Measurements from ENCODE around the gene HES6.

DNA sequence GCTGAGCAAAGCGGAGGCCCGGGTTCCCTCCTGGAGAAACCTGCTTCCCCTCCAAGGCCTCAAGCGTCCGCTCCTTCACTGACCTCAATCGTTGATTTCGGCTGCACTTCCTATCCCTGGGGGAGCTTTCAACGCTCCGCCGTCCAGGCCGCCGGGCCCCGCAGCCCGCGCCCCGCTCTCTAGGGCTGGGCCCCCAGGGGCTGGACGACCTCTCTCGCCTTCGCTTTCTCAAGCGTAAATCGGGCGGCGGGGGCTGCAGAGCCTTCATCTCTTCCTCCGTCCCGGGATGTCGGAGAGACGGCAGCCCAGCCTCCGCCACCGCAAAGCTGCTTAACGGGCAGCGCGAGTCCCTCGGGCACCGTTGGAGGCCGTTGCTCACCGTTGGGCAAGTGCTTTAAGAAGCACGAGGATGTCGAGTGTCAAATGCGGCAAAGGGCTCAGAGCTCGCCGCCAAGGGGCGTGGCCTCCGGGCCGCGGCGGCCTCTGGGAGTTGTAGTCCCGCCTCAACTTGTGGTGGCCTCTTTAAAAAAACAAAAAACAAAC lies 8.5 kb downstream of the HES6 start:
- no peak for TF ChIP-seq POLR2A (IDR thresholded peaks at IDR 0.05)
- TF ChIP-seq, protein P1, sequence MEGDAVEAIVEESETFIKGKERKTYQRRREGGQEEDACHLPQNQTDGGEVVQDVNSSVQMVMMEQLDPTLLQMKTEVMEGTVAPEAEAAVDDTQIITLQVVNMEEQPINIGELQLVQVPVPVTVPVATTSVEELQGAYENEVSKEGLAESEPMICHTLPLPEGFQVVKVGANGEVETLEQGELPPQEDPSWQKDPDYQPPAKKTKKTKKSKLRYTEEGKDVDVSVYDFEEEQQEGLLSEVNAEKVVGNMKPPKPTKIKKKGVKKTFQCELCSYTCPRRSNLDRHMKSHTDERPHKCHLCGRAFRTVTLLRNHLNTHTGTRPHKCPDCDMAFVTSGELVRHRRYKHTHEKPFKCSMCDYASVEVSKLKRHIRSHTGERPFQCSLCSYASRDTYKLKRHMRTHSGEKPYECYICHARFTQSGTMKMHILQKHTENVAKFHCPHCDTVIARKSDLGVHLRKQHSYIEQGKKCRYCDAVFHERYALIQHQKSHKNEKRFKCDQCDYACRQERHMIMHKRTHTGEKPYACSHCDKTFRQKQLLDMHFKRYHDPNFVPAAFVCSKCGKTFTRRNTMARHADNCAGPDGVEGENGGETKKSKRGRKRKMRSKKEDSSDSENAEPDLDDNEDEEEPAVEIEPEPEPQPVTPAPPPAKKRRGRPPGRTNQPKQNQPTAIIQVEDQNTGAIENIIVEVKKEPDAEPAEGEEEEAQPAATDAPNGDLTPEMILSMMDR (IDR thresholded peaks at IDR 0.05): no peak

All from vagina (tissue), 2 donors.